ENCODE results near the gene GUCY1A2. TPM values are rescaled to one million over a fixed set of nuclear protein-coding genes. Genes with fewer than 3 reads are reported as not detected.
A peak's percentile ranks its signal among the peaks of the same experiment; 100 is the strongest.

The GUCY1A2 gene
- total and polyA plus RNA-seq, 2 donors from 2014 or later: 0.75 to 16.1 TPM

GRCh38 chr11:106958517-106959248 lies 59.6 kb downstream of the GUCY1A2 start:
- DNase-seq: no peak
- FAIRE-seq: no peak
- no peak for TF ChIP-seq CTCF (IDR thresholded peaks at IDR 0.05; ENCODE audit: borderline replicate concordance, extremely low read depth, insufficient read depth)

DNA sequence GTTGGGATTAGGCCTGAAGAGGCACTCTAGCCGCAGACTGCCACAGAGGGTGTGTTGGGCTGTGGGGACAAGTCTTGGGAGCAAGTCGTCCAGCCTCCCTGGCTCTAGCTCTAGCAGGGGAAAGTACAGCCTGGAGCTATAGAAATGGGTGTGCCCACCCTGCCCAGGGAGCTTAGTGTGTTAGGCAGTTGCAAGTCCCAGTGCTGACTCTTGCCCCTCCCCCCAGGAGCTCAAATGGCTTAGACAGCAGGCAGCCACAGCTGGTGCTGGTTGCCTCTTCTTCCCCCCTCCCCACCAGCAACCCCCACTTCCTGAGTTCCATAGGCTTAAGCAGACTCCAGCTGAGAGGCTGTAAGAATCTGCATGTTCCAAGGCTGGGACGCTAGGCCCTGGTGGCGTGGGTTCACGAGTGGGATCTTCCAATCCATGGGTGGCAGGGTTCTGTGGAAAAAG lies 61.2 kb downstream of the GUCY1A2 start:
- Histone ChIP-seq H3K4me3 (ENCODE audit: low read length in 3 of 3) (no peak overlapping the region), H3K27me3 (ENCODE audit: control insufficient read depth, insufficient read depth, low read length) (no peaks in the 10 kb centered on the region), H3K4me1 (ENCODE audit: control insufficient read depth in 2 of 3, insufficient read depth in 2 of 3, low read depth in 1 of 3, low read length in 3 of 3) (peaks cover 0 to 2% (median 0%) of the 10 kb centered on the region in 3 donors), H3K9ac (ENCODE audit: low read length in 3 of 3) (no peak overlapping the region), H3K9me3 (ENCODE audit: control insufficient read depth in 2 of 3, insufficient read depth in 1 of 3, low read length in 3 of 3) (no peaks in the 10 kb centered on the region), H3K36me3 (ENCODE audit: control insufficient read depth in 2 of 3, insufficient read depth in 3 of 3, low read length in 3 of 3) (no peaks in the 10 kb centered on the region), H3K27ac (ENCODE audit: low read depth in 2 of 2, low read length in 2 of 2) (no peak overlapping the region)
- intact Hi-C loops (cut with DNase I): no loop called here
- no peak for TF ChIP-seq CTCF (IDR thresholded peaks at IDR 0.05; ENCODE audit: borderline replicate concordance, extremely low read depth, insufficient read depth)
- FAIRE-seq (no peak), DNase-seq (peak in 1 of 5 donors; percentile 30)

More at GRCh38 chr11:106958517-106959248, 59.6 kb downstream of the GUCY1A2 start:
- Histone ChIP-seq H3K9ac (ENCODE audit: low read length in 3 of 3) (no peak overlapping the region), H3K36me3 (ENCODE audit: control insufficient read depth in 2 of 3, insufficient read depth in 3 of 3, low read length in 3 of 3) (no peaks in the 10 kb centered on the region), H3K27ac (ENCODE audit: low read depth in 2 of 2, low read length in 2 of 2) (no peak overlapping the region), H3K9me3 (ENCODE audit: control insufficient read depth in 2 of 3, insufficient read depth in 1 of 3, low read length in 3 of 3) (no peaks in the 10 kb centered on the region), H3K27me3 (ENCODE audit: control insufficient read depth, insufficient read depth, low read length) (no peaks in the 10 kb centered on the region), H3K4me3 (ENCODE audit: low read length in 3 of 3) (no peak overlapping the region), H3K4me1 (ENCODE audit: control insufficient read depth in 2 of 3, insufficient read depth in 2 of 3, low read depth in 1 of 3, low read length in 3 of 3) (peaks cover 0 to 2% (median 0%) of the 10 kb centered on the region in 3 donors)
- intact Hi-C loops (cut with DNase I): no loop called here

DNA sequence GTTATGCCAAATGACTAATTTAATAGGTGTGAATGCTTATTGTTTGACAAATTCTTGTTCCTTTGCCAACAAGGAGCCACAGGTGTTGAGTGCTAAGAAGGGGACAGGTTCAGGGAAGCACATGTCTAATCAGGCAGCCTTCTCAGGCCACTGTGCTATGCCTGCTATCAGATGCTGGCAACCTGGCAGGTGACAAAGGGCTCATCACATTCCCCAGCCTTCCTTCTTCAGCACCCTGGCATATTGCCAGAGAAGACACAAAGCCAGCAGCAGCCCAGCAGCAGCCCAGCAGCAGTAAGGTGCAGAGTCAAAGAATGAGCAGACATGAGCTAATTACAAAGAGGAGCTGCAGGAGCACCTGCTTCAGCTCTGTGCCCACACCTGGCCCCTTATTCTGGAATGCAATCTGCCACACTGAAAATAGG lies 68.2 kb downstream of the GUCY1A2 start:
- H3K36me3 ChIP-seq (ENCODE audit: control insufficient read depth in 2 of 3, insufficient read depth in 3 of 3, low read length in 3 of 3): no peaks in the 10 kb centered on the region
- H3K4me1 ChIP-seq (ENCODE audit: control insufficient read depth in 2 of 3, insufficient read depth in 2 of 3, low read depth in 1 of 3, low read length in 3 of 3): no peaks in the 10 kb centered on the region
- FAIRE-seq (no peak), DNase-seq (no peak)
- H3K9ac ChIP-seq (ENCODE audit: low read length in 3 of 3): no peak overlapping the region
- no peak for TF ChIP-seq CTCF (IDR thresholded peaks at IDR 0.05; ENCODE audit: borderline replicate concordance, extremely low read depth, insufficient read depth)
- intact Hi-C loops (cut with DNase I): no loop called here
- H3K9me3 ChIP-seq (ENCODE audit: control insufficient read depth in 2 of 3, insufficient read depth in 1 of 3, low read length in 3 of 3): no peaks in the 10 kb centered on the region
- H3K27ac ChIP-seq (ENCODE audit: low read depth in 2 of 2, low read length in 2 of 2): no peak overlapping the region
- H3K4me3 ChIP-seq (ENCODE audit: low read length in 3 of 3): no peak overlapping the region
- H3K27me3 ChIP-seq (ENCODE audit: control insufficient read depth, insufficient read depth, low read length): no peaks in the 10 kb centered on the region
